ENCODE measurements around the gene CCDC85C.
A peak's percentile ranks its signal among the peaks of the same experiment; 100 is the strongest.
"Not testable (repeated sequence)": the region's sequence is repeated elsewhere in the genome, so short reads cannot be mapped to it uniquely, and the experiment has no call there.

Gene CCDC85C

GRCh38 chr14:99603471-99604277, at the start of gene CCDC85C:
TSS of gene CCDC85C (minus strand) at chr14:99604207. CDS start at chr14:99603959, 248 bp downstream.
- peak; percentile 50 for DNase-seq

DNA sequence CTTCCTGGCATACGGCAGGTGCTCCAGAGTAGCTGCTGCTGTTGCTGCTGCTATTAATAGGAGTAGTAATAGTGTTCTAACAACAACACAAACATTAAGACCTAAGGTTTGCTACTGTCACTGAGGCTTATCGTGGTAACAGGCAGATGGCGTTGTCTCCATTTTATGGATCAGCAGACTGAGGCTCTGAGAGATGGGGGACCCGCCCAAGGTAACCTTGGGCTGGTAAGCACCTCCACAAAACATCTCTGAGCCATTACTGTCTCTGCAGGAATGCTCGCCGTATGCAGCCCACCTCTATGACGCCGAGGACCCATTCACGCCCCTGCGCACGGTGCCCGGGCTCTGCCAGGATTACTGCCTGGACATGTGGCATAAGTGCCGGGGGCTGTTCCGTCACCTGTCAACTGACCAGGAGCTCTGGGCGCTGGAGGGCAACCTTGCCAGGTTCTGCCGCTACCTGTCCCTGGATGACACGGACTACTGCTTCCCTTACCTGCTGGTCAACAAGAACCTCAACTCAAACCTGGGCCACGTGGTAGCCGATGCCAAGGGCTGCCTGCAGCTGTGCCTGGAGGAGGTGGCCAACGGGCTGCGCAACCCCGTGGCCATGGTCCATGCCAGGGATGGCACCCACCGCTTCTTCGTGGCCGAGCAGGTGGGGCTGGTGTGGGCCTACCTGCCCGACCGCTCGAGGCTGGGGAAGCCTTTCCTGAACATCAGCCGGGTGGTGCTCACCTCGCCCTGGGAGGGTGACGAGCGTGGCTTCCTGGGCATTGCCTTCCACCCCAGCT, 48.1 kb upstream of the CCDC85C start:
- no peak for DNase-seq

- DNase-seq = no peak
Observed at GRCh38 chr14:99650189-99650588, 46.2 kb upstream of the CCDC85C start.

- DNase-seq = no peak
Observed at GRCh38 chr14:99649643-99650042, 45.6 kb upstream of the CCDC85C start.

DNA sequence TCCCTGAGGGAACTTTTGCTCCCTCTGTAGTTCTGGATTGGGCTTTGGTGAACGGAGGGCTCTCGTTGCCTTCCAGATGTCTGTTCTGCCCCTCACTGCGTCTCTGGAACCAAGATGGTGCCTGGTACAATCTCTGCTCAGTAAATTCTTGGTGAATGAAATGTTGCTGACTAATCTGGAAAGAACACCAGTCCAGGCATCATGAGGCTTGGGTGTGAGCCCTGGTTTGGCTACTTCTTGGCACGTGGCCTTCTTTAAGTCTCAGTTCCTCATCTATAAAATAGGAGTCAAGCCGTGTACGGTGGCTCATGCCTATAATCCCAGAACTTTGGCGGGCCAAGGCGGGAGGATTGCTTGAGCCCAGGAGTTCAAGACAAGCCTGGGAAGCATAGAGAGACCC, 45.2 kb upstream of the CCDC85C start:
- no peak for DNase-seq

- DNase-seq = no peak
Observed at GRCh38 chr14:99648027-99648784, 44.2 kb upstream of the CCDC85C start.

DNA sequence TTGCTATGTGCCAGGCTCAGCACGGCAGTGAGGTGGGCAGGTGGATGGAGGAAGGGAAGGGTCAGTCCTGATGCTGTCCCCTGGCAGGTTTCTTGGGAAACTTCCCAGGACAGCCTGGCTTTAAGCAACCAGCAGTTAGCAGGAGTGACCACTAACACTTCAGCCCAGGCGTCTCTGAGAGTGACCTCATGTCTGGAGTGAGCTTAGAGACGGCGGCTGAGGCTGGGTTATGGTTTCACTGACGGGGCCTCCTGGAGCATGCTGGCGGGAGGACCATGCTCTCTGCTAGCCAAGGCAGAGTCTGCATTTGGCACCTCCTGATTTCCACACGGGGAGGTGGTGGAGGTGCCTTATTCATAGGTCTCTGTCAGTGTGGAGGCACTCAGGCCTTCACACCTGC, 43.4 kb upstream of the CCDC85C start:
- no peak for DNase-seq

DNA sequence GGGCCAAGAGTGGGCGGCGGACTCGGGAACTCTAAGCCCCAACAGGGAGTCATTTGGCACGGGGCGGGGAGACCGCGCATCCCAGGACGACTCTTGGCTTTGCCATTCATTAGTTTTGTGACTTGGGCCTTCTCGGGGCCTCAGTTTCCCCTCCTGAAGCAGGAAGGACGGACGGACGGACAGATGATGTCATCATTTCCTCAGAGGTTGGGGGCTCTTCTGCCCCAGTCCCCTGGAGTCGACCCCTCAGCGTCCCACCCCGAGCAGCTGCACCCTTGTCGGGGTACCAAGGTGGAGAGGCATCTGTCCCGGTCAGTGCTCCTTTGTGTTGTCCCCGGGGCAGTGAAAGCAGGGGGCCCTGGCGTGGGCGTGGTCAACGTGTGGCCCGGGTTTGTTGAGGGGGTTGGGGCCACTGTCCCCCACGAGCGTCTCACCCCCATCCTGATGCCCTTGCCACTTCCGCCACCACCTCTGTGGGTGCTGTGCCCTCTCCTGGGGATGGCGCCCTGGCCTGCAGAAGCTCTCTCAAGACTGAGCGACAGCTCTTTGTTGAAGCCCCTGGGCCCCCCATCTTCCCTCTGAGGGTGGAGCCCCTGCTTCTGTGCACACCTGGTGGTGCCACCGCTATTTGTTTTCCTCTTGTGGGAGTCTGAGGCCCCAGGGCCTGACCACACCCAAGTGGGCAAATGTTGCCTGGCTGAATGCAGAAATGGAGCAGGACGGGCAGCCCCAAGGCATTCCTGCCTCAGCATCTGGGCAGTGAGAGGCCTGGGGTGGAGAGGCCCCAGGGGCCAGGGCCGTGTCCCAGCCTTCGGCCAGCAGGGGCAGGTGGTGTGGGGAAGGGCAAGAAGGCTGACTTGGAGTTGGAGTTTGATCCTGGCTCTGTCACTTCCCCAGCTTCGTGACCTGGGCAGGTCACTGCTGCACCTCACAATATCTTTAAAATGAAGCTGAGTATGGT, 41.8 kb upstream of the CCDC85C start:
- no peak for DNase-seq

DNA sequence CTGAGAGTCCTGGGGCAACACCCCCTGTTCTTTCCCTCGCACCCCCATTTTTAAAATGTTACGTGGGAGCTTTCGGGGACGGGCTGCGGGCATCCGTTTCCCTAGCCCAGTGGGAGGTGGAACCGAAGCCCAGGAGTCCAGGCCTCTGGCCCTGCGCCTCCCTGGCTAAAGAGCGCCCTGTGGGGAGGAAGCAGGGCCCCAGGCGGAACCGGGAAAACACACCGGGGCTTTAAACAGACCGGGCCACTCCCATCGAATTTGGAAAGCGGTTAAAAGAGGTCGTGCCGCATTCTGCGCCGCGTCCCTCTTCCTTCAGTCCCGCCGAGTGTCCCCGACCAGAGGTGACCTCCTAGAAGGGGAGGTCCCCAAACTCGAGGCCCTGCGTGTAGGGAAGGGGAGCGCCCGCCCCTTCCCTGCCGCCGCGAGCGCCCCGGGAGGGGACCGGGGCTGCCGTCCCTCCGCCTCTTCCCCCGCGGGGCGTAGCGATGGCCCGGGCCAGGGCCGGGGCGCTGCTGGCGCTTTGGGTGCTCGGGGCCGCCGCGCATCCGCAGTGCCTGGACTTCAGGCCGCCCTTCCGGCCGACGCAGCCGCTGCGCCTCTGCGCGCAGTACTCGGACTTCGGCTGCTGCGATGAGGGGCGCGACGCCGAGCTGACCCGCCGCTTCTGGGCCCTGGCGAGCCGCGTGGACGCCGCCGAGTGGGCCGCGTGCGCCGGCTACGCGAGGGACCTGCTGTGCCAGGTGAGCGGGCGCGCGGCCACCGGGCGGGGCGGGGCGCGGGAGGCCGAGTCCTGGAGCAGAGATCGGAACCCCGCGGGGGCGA, 40.9 kb upstream of the CCDC85C start, which contains the start of gene HHIPL1:
Gene HHIPL1 (plus strand): TSS at position 407 of the 822 bp plus-strand sequence. CDS start 79 bp downstream, at position 486.
- DNase-seq = no peak

DNA sequence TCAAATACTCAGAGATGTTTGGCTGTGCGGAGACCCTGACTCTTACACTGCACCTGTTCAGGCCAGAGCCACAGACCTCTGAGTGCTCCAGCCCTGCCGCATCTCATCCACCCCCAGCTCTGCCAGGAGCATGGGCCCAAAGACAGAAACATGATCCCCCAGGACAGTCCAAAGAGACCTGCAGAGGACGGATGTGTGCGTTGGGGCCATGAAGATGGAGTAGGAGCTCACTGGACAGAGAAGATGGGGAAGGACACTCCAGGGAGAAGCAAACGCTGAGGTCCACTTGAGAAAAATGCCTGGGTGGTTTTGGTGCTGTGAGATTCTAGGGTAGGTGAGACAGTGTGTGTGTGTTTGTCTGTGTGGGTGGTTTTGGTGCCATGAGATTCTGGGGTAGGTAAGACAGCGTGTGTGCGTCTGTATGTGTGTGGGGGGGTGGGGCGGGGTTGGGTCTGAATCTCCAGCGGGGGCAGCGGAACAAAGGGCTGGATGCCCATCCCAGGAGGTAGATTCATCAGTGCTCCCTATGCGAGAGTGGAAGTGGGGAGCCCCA, 40.1 kb upstream of the CCDC85C start:
- DNase-seq = no peak

GRCh38 chr14:99643343-99643742, 39.3 kb upstream of the CCDC85C start:
- DNase-seq = no peak

DNA sequence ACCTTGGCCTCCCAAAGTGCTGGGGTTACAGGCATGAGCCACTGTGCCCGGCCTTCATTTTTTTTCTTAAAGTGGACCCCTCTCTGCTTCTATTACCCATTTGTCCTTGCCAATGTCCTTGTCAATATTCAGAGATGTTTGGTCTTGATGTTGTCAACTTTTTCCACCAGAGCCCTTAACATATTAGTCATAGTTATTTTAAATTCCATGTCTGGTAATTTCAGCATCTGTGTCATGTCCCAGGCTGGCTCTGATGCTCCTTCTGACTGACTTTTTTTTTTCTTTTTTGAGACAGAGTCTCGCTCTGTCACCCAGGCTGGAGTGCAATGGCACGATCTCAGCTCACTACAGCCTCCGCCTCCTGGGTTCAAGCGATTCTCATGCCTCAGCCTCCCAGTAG, 38.8 kb upstream of the CCDC85C start:
- DNase-seq = not testable (repeated sequence)

DNA sequence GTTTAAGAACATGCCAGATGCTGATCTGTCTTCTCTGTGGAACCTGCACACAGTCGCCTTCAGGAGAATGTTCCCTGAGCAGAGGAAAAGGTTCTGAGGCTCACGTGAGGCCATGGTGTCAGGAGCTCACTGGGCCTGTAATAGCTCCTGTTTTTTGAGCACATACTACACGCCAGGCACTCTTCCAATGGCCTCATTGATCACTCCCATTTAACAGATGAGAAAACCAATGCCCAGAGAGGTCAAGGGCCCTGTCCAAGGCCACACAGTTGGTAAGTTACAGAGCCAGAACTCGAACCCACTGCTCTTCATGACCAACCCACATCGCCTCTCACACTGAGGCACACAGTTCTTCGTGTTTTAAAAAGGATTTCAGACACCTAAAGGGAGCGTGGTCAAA, 33.6 kb upstream of the CCDC85C start:
- no peak for DNase-seq

DNA sequence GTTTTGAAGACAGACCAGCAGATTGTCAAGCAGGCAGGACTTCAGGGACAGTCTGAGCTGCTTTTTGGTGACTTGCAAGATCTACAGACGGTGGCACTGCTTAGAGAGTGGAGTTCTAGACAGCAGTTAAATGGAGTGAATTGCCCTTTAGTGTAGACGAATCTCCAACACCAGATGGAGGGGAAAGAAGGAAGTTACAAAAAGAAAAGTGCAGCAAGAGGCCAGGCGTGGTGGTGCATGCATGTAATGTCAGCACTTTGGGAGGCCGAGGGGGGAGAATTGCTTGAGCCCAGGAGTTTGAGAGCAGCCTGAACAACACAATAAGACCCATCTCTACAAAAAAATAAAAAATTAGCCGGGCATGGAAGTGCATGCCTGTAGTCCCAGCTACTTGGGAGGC, 32.5 kb upstream of the CCDC85C start:
- no peak for DNase-seq

DNA sequence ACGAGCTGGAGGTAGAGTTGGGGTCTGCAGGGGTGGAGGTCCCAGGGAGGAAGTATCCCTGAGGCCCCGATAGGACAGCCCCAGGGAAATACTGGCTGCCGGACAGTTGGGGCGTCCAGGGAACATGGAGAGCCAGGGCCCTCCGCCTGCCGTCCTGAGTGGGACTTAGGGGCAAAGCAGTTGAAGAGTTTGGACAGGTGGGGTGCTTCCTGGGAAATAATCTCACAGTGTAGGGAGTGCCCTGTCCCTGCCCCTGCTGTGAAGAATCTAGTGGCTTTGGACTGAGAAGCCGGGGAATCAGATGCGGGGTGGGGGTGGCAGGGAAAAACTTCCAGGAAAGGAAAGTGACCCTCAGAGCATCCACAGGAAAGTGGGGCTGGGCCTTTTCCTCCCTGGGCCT, 31.1 kb upstream of the CCDC85C start:
- no peak for DNase-seq

DNA sequence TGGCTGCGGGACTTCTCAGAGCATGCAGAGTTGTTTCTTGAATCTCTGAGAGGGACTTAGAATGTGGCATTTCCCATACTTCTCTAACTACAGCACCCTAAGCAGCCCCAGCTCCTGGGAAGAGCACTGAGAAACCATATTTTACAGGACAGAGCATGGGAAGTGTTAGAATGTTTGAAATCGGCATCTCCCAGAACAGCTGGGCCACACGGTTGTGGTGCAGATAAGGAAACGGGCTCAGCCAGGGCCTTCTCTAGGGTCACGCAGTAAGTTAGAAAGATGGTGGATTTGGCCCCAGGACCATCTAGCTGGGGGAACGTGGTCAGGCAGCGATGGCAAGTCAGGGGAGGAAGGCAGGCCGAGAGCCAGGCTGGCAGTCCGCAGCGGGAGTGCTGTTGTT, 30.4 kb upstream of the CCDC85C start:
- no peak for DNase-seq

DNA sequence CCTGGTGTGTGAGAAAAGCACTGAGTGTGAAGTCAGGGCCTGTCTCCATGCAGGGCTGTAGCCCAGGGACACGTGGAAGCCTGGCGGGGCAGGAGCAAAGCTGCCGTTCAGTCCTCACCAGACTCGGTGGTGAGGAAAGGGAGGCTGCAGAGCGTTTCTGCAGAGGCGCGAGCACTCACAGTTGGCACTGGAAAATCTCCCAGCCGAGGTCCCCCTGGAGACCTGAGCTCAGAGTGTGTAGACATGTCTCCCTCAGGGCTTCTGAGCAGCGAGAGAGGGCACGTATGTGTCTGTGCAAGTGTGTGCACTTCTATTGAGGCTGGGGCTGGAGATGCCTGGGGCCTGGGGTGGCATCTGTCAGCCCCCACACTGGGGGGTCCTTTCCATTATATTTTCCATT, 29.9 kb upstream of the CCDC85C start:
- DNase-seq = no peak

DNA sequence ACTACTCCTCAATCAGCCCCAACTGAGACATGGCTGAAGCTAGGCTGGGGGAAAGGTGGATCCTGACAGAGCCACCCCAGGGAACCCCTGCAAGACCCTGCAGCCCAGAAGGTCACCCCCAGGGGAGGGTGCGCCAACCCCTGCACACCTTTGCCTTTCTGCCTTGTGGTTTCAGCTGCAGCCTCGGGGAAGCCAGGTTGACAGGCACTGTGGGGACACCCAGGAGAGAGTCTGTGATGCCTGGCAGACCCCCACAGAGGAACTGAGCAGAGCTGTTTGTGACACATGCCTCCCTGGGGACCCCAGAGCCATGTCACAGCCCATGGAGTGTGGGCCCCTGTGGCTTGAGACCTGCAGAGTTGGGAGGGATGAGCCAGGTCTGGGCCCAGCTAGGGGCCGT, 29.1 kb upstream of the CCDC85C start:
- no peak for DNase-seq

DNA sequence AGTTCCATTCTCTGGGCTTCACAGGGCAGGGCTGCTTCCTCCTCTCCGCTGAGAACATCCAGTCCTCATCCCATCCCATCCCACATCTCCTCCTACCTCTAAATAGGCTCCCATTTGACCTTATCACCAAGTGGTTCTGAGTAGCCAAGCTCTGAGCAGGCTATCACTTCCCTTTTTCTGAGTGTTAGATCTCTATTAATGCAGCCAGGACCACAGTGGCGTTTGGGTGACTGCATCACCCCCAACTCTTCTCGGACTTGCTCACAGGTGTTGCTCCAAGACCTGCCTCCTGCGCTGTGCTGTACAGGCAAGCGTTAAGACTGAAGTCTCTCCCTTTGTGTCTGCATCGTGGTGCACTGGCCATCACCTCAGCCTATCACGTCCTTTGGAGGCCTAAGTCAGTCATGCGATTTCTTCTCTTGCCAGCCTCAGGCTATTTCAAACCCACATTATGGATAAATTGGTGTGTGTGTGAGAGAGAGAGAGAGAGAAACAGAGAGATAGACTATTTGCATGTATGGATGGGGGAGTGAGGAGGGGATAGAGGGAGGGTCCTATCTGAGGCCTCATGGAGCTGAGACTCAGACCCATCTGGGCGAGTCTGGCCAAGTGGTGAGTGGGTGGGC, 28.5 kb upstream of the CCDC85C start:
- no peak for DNase-seq

DNA sequence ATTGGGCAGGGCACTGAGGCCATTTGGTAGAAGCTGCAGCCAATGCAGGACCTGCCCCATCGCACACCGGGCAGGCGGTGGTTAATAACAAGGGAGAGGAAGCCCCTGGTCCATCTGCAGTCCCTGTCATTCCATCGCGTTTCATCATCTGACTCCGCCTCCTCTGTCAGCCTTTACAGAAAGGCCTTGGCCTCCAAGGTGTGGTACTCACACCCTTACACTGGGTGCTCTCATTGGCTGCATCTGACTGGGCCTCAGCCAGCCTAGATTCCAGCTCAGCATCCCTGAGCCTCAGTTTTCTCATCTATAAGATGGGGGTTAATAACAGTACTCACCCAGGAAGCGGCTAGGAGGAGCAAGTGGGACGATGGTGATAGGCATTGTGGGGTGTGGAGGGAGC, 26.2 kb upstream of the CCDC85C start:
- no peak for DNase-seq

Data from stimulated activated CD4-positive, alpha-beta T cell treated with anti-CD3 and anti-CD28 coated beads, Interleukin-1b, Interleukin-23, amount 100 ng/mL, for 48 hours (primary cell).